NT2/D1 (cell line): Measurements from ENCODE around the gene MEPCE.

Experiments used
- DNase-seq: peaks from one replicate; pipeline ENCODE4 v3.0.0-alpha.2; 2011; ENCODE audit warnings: low read depth, low spot score
- H3K27me3 ChIP-seq: 2 replicates; pipeline ENCODE4 v1.6.0; 2011; ENCODE audit warnings: mild to moderate bottlenecking; ENCODE audit not compliant: insufficient read length, insufficient read depth
- H3K36me3 ChIP-seq: 2 replicates; pipeline ENCODE4 v1.6.1; 2011; ENCODE audit warnings: mild to moderate bottlenecking, low read length, mixed read lengths; ENCODE audit not compliant: insufficient read depth, insufficient read length
- H3K4me1 ChIP-seq: 2 replicates; pipeline ENCODE4 v1.5.1; 2011; ENCODE audit not compliant: insufficient read depth, insufficient read length
- H3K4me3 ChIP-seq: 2 replicates; pipeline ENCODE4 v1.5.1; 2011; ENCODE audit warnings: low read depth; ENCODE audit not compliant: insufficient read length
- H3K9ac ChIP-seq: 2 replicates; pipeline ENCODE4 v1.6.0; 2011; ENCODE audit warnings: low read depth; ENCODE audit not compliant: insufficient read length
- H3K9me3 ChIP-seq: 2 replicates; pipeline ENCODE4 v1.5.1; 2011; ENCODE audit warnings: mild to moderate bottlenecking, low read length; ENCODE audit not compliant: insufficient read depth
- SUZ12 ChIP-seq: IDR thresholded peaks from 2 replicates; pipeline ENCODE4 v1.6.1; 2011; ENCODE audit not compliant: insufficient read length, insufficient read depth; ENCODE audit errors: extremely low read depth
- YY1 ChIP-seq: IDR thresholded peaks from 2 replicates; pipeline ENCODE4 v1.6.1; 2011; ENCODE audit not compliant: insufficient read length, insufficient read depth
- ZNF274 ChIP-seq: IDR thresholded peaks from 2 replicates; pipeline ENCODE4 v1.6.1; 2011; ENCODE audit warnings: mild to moderate bottlenecking, low read depth, low read length

Gene MEPCE

GRCh38 chr7:100476903-100477870, 47.6 kb downstream of the MEPCE start:
- Histone ChIP-seq H3K9me3 (no peaks in the 10 kb centered on the region), H3K4me1 (peaks cover 7% of the 10 kb centered on the region), H3K9ac (peak overlapping the region; percentile 50), H3K36me3 (peaks cover 15% of the 10 kb centered on the region), H3K4me3 (peak overlapping the region; percentile 75), H3K27me3 (no peaks in the 10 kb centered on the region)
- DNase-seq: no peak
- TF ChIP-seq YY1: no peak
- no peak for TF ChIP-seq SUZ12
- no peak for TF ChIP-seq ZNF274

GRCh38 chr7:100477871-100478267, 48.2 kb downstream of the MEPCE start:
- peaks cover 15% of the 10 kb centered on the region for H3K36me3 ChIP-seq
- no peak overlapping the region for H3K9ac ChIP-seq
- H3K4me3 ChIP-seq: peak overlapping the region; percentile 75
- TF ChIP-seq SUZ12: no peak
- no peak for TF ChIP-seq YY1
- no peak for TF ChIP-seq ZNF274
- H3K27me3 ChIP-seq: no peaks in the 10 kb centered on the region
- H3K4me1 ChIP-seq: peaks cover 7% of the 10 kb centered on the region
- DNase-seq: no peak
- H3K9me3 ChIP-seq: no peaks in the 10 kb centered on the region

DNA sequence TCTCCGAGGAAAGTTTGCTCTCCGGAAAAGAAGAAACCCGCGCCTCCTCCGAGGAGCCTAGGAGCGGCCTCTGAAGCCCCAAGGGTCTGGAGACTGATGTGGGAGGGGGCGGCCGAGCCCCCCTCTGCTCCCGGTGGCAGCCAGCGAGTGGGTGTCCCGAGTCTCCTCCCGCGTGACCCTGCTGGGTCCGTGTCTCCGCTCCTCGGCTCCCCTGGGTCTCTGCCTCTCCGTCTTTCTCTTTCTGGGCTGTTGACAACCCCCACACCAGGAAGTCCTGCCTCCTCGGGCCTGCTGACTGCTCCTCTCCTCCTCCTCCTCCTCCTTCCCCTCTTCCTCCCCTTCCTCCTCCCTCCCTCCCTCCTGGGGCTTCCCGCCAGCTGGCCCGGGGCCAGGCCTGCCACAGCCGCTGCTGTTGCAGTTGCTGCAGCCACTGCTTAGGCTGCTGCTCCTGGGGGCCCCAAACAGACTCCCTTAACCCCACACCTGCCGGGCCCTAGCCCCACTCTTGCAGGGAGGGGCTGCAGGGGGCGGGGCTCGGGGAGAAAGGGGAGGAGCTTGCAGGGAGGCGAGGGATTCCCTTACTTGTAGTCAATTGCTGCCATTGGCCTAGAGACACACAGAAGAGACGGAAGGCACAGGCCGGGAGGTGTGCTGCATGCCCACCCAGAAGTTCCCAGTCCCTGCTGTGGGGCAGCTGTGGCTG, 49.5 kb downstream of the MEPCE start, which contains the start of gene TSC22D4:
Gene TSC22D4, minus strand, starts transcription at position 257 of the 703 bp plus-strand sequence. CDS start 1,176 bp downstream, outside the sequence.
- peak; percentile 83 for DNase-seq
- Histone ChIP-seq H3K4me1 (peaks cover 3% of the 10 kb centered on the region), H3K4me3 (peak within 1 kb of the TSS; percentile 75), H3K27me3 (no peaks in the 10 kb centered on the region), H3K9me3 (no peaks in the 10 kb centered on the region), H3K9ac (peak within 1 kb of the TSS; percentile 88), H3K36me3 (peaks cover 10% of the 10 kb centered on the region)
- no peak for TF ChIP-seq YY1
- no peak for TF ChIP-seq SUZ12
- no peak for TF ChIP-seq ZNF274

GRCh38 chr7:100481466-100481865, 51.8 kb downstream of the MEPCE start:
- H3K36me3 ChIP-seq: peaks cover 6% of the 10 kb centered on the region
- H3K9ac ChIP-seq: no peak overlapping the region
- peaks cover 14% of the 10 kb centered on the region for H3K4me1 ChIP-seq
- DNase-seq: no peak
- no peak for TF ChIP-seq SUZ12
- no peak for TF ChIP-seq YY1
- no peak for TF ChIP-seq ZNF274
- no peaks in the 10 kb centered on the region for H3K9me3 ChIP-seq
- no peak overlapping the region for H3K4me3 ChIP-seq
- no peaks in the 10 kb centered on the region for H3K27me3 ChIP-seq

- peak overlapping the region; percentile 50 for H3K9ac ChIP-seq
- H3K27me3 ChIP-seq: no peaks in the 10 kb centered on the region
- H3K4me1 ChIP-seq: peaks cover 14% of the 10 kb centered on the region
- no peaks in the 10 kb centered on the region for H3K36me3 ChIP-seq
- no peak for DNase-seq
- no peaks in the 10 kb centered on the region for H3K9me3 ChIP-seq
- peak overlapping the region; percentile 39 for H3K4me3 ChIP-seq
- TF ChIP-seq SUZ12 (no peak), ZNF274 (no peak), YY1 (no peak)
These were observed 53.1 kb downstream of the MEPCE start for GRCh38 chr7:100482728-100483089.

DNA sequence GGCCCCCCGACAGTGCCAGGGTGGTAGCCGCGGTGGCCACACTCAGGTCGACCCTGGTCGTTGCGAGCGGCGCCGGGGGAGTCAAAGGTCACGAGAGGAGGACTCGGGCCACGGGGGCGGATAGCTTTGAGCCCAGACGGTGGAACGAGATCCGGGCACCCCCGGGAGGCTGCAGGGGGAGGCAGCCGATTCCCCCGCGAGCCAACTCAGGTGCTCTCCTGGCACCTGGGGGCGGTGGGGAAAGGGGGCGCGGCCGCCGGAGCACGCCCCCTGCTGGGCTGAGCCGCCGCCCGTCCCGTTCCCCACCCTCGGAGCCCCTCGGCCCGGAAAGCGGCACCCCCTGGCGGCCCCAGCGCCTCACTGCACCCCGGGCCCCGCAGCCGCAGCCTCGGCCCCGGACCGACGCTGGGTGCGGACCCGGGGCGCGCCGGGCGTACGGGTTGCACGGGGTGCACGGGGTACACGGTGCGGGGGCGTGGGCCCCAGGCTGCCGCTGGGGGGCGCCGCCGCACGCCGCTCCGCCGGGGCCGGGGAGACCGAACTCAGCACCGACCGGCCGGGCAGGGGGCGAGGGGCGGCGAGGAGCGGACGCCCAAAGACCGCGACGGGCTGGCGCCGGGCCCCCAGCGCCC, 53.6 kb downstream of the MEPCE start:
- DNase-seq: no peak
- peak overlapping the region; percentile 50 for H3K9ac ChIP-seq
- peaks cover 14% of the 10 kb centered on the region for H3K4me1 ChIP-seq
- no peak for TF ChIP-seq YY1
- TF ChIP-seq SUZ12: no peak
- no peak for TF ChIP-seq ZNF274
- peak overlapping the region; percentile 39 for H3K4me3 ChIP-seq
- no peaks in the 10 kb centered on the region for H3K27me3 ChIP-seq
- H3K36me3 ChIP-seq: no peaks in the 10 kb centered on the region
- H3K9me3 ChIP-seq: no peaks in the 10 kb centered on the region
